Measurements from ENCODE around the gene SMAD6.

SMAD6 gene

GRCh38 chr15:66798426-66799061 is 96.5 kb downstream of the SMAD6 start:
- peak; percentile 82 for DNase-seq (ENCODE audit: low read depth)

GRCh38 chr15:66799242-66799641 is 97.2 kb downstream of the SMAD6 start:
- DNase-seq (ENCODE audit: low read depth) = no peak

- DNase-seq (ENCODE audit: low read depth) = peak; percentile 33
Observed at GRCh38 chr15:66800584-66801235, 98.7 kb downstream of the SMAD6 start.

- no peak for DNase-seq (ENCODE audit: low read depth)
Observed at GRCh38 chr15:66801266-66801665, 99.2 kb downstream of the SMAD6 start.

- peak; percentile 76 for DNase-seq (ENCODE audit: low read depth)
Observed at GRCh38 chr15:66802025-66803001, 100.3 kb downstream of the SMAD6 start.

GRCh38 chr15:66803182-66803729 is 101.2 kb downstream of the SMAD6 start:
- peak; percentile 99 for DNase-seq (ENCODE audit: low read depth)

GRCh38 chr15:66803749-66804148 is 101.7 kb downstream of the SMAD6 start:
- no peak for DNase-seq (ENCODE audit: low read depth)

GRCh38 chr15:66805202-66805885 is 103.3 kb downstream of the SMAD6 start:
- DNase-seq (ENCODE audit: low read depth) = no peak

GRCh38 chr15:66808181-66808824 is 106.3 kb downstream of the SMAD6 start:
- DNase-seq (ENCODE audit: low read depth) = no peak

- DNase-seq (ENCODE audit: low read depth) = no peak
Observed at GRCh38 chr15:66809664-66810063, 107.6 kb downstream of the SMAD6 start.

GRCh38 chr15:66815318-66815717 is 113.3 kb downstream of the SMAD6 start:
- peak; percentile 96 for DNase-seq (ENCODE audit: low read depth)

GRCh38 chr15:66816201-66816600 is 114.2 kb downstream of the SMAD6 start:
- no peak for DNase-seq (ENCODE audit: low read depth)

- peak; percentile 72 for DNase-seq (ENCODE audit: low read depth)
Observed at GRCh38 chr15:66819084-66819483, 117.0 kb downstream of the SMAD6 start.

- no peak for DNase-seq (ENCODE audit: low read depth)
Observed at GRCh38 chr15:66820481-66821176, 118.6 kb downstream of the SMAD6 start.

- no peak for DNase-seq (ENCODE audit: low read depth)
Observed at GRCh38 chr15:66821307-66821706, 119.3 kb downstream of the SMAD6 start.

GRCh38 chr15:66822114-66822513 is 120.1 kb downstream of the SMAD6 start:
- DNase-seq (ENCODE audit: low read depth) = no peak

- DNase-seq (ENCODE audit: low read depth) = no peak
Observed at GRCh38 chr15:66822576-66822975, 120.5 kb downstream of the SMAD6 start.

GRCh38 chr15:66823601-66824000 is 121.6 kb downstream of the SMAD6 start:
- no peak for DNase-seq (ENCODE audit: low read depth)

- DNase-seq (ENCODE audit: low read depth) = no peak
Observed at GRCh38 chr15:66824424-66824823, 122.4 kb downstream of the SMAD6 start.

GRCh38 chr15:66825139-66825538 is 123.1 kb downstream of the SMAD6 start:
- DNase-seq (ENCODE audit: low read depth) = no peak

- DNase-seq (ENCODE audit: low read depth) = no peak
Observed at GRCh38 chr15:66825731-66826130, 123.7 kb downstream of the SMAD6 start.
